Sigmoid colon (tissue), 4 donors: ENCODE results near the gene KCNK13.

ENCODE experiments used
- POLR2A ChIP-seq, 2 donors: fragments of 450-650 bp; IDR thresholded peaks; one replicate each; pipeline ENCODE4 v1.6.1; 2016; ENCODE audit warnings: antibody characterized with exemption in 2 of 2, mild to moderate bottlenecking in 2 of 2, moderate library complexity in 2 of 2
- POLR2AphosphoS5 ChIP-seq, 4 donors: sonication (generic); formaldehyde crosslinking; IDR thresholded peaks; one replicate each; pipeline ENCODE4 v1.6.1; 2017; ENCODE audit warnings: antibody characterized with exemption in 4 of 4
- TF ChIP-seq, protein P1 (sequence below), 4 experiments: fragments of 450-650 bp in 3 of 4; fragments of 200-600 bp in 1 of 4; IDR thresholded peaks; one replicate each; pipeline ENCODE4 v1.5.1; 2016 to 2019; ENCODE audit warnings: antibody characterized with exemption in 4 of 4, mild to moderate bottlenecking in 3 of 4, moderate library complexity in 2 of 4

DNA sequence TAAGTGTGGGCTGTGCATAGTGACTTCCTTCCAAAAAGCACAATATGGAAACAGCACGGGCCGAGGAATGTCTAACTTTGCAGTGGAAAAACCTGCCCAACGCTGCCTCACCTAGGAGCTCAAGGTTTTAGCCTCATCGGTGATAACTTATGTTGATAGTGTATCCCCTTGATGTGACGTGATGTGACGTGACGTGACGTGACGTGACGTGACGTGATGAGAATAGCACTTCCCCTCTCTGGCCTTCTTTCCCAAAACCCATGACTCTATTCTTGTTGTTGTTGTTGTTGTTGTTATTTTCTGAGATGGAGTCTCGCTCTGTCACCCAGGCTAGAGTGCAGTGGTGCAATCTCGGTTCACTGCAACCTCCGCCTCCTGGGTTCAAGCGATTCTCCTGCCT lies 64.5 kb downstream of the KCNK13 start:
- TF ChIP-seq, protein P1, sequence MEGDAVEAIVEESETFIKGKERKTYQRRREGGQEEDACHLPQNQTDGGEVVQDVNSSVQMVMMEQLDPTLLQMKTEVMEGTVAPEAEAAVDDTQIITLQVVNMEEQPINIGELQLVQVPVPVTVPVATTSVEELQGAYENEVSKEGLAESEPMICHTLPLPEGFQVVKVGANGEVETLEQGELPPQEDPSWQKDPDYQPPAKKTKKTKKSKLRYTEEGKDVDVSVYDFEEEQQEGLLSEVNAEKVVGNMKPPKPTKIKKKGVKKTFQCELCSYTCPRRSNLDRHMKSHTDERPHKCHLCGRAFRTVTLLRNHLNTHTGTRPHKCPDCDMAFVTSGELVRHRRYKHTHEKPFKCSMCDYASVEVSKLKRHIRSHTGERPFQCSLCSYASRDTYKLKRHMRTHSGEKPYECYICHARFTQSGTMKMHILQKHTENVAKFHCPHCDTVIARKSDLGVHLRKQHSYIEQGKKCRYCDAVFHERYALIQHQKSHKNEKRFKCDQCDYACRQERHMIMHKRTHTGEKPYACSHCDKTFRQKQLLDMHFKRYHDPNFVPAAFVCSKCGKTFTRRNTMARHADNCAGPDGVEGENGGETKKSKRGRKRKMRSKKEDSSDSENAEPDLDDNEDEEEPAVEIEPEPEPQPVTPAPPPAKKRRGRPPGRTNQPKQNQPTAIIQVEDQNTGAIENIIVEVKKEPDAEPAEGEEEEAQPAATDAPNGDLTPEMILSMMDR (IDR thresholded peaks at IDR 0.05) = no peak
- TF ChIP-seq POLR2A (IDR thresholded peaks at IDR 0.05) (no peak), POLR2AphosphoS5 (IDR thresholded peaks at IDR 0.05) (no peak)
